ENCODE results near the gene ARHGAP22. TPM values are rescaled to one million over a fixed set of nuclear protein-coding genes. Genes with fewer than 3 reads are reported as not detected.

ARHGAP22 gene
- total RNA-seq, 1 donor from 2014 or later = 3.8 TPM

- Histone ChIP-seq H3K9me3 (replicated peaks) (peaks cover 38% of the 10 kb centered on the region), H3K36me3 (no peaks in the 10 kb centered on the region), H3K27me3 (ENCODE audit: low read depth) (no peaks in the 10 kb centered on the region), H3K4me3 (no peak overlapping the region), H3K27ac (replicated peaks) (no peak overlapping the region), H3K4me1 (peaks cover 20% of the 10 kb centered on the region)
- TF ChIP-seq, protein P1, sequence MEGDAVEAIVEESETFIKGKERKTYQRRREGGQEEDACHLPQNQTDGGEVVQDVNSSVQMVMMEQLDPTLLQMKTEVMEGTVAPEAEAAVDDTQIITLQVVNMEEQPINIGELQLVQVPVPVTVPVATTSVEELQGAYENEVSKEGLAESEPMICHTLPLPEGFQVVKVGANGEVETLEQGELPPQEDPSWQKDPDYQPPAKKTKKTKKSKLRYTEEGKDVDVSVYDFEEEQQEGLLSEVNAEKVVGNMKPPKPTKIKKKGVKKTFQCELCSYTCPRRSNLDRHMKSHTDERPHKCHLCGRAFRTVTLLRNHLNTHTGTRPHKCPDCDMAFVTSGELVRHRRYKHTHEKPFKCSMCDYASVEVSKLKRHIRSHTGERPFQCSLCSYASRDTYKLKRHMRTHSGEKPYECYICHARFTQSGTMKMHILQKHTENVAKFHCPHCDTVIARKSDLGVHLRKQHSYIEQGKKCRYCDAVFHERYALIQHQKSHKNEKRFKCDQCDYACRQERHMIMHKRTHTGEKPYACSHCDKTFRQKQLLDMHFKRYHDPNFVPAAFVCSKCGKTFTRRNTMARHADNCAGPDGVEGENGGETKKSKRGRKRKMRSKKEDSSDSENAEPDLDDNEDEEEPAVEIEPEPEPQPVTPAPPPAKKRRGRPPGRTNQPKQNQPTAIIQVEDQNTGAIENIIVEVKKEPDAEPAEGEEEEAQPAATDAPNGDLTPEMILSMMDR (IDR thresholded peaks at IDR 0.05; ENCODE audit: borderline replicate concordance) = no peak
- no peak for DNase-seq
- intact Hi-C loops (cut with micrococcal nuclease) = no loop called here
Measured at GRCh38 chr10:48512861-48513260, 92.0 kb downstream of the ARHGAP22 start.

DNA sequence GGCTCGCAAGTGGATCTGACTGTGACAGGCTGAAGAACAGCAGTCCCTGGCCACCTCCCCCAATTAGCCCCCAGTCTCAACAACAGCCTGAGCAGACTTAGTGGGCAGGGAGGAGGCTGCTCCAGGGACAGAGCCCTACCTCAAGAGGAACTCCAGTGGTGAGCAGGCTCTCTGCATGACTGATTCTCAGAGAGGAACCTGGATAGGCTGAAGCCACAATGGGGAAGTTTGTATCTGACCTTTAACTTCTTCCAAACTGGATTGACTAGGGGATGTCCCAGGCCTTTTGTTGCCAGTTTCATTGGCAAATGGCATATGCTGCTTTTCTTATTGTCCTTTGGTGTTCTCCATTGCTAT is 93.0 kb downstream of the ARHGAP22 start:
- Histone ChIP-seq H3K36me3 (no peaks in the 10 kb centered on the region), H3K27ac (replicated peaks) (no peak overlapping the region), H3K4me1 (peaks cover 21% of the 10 kb centered on the region), H3K9me3 (replicated peaks) (peaks cover 36% of the 10 kb centered on the region), H3K4me3 (no peak overlapping the region), H3K27me3 (ENCODE audit: low read depth) (no peaks in the 10 kb centered on the region)
- DNase-seq = no peak
- TF ChIP-seq, protein P1 (IDR thresholded peaks at IDR 0.05; ENCODE audit: borderline replicate concordance) = no peak
- intact Hi-C loops (cut with micrococcal nuclease) = no loop called here

- no peak overlapping the region for H3K27ac ChIP-seq (replicated peaks)
Measured at GRCh38 chr10:48511066-48511874, 93.6 kb downstream of the ARHGAP22 start.

GRCh38 chr10:48509974-48510692 is 94.7 kb downstream of the ARHGAP22 start:
- H3K4me1 ChIP-seq = peaks cover 21% of the 10 kb centered on the region
- no peak overlapping the region for H3K4me3 ChIP-seq
- H3K27me3 ChIP-seq (ENCODE audit: low read depth) = no peaks in the 10 kb centered on the region
- DNase-seq = no peak
- intact Hi-C loops (cut with micrococcal nuclease) = loop anchor here (10.0 kb wide), 1 partner anchor 145 kb away; no protein-coding TSS in a partner anchor
- peak overlapping the region; percentile 18 for H3K27ac ChIP-seq (replicated peaks)
- TF ChIP-seq, protein P1 (IDR thresholded peaks at IDR 0.05; ENCODE audit: borderline replicate concordance) = peak; percentile 55
- H3K36me3 ChIP-seq = no peaks in the 10 kb centered on the region
- H3K9me3 ChIP-seq (replicated peaks) = peaks cover 21% of the 10 kb centered on the region

More at GRCh38 chr10:48511066-48511874, 93.6 kb downstream of the ARHGAP22 start:
- H3K9me3 ChIP-seq (replicated peaks) = peaks cover 33% of the 10 kb centered on the region
- no peaks in the 10 kb centered on the region for H3K27me3 ChIP-seq (ENCODE audit: low read depth)
- TF ChIP-seq, protein P1 (IDR thresholded peaks at IDR 0.05; ENCODE audit: borderline replicate concordance) = no peak
- no peak for DNase-seq
- no peak overlapping the region for H3K4me3 ChIP-seq
- intact Hi-C loops (cut with micrococcal nuclease) = no loop called here
- H3K4me1 ChIP-seq = peaks cover 21% of the 10 kb centered on the region
- no peaks in the 10 kb centered on the region for H3K36me3 ChIP-seq

- Histone ChIP-seq H3K27me3 (ENCODE audit: low read depth) (no peaks in the 10 kb centered on the region), H3K36me3 (no peaks in the 10 kb centered on the region), H3K4me3 (no peak overlapping the region), H3K9me3 (replicated peaks) (peaks cover 11% of the 10 kb centered on the region), H3K27ac (replicated peaks) (peak overlapping the region; percentile 18), H3K4me1 (peaks cover 21% of the 10 kb centered on the region)
- TF ChIP-seq, protein P1 (IDR thresholded peaks at IDR 0.05; ENCODE audit: borderline replicate concordance) = no peak
- intact Hi-C loops (cut with micrococcal nuclease) = loop anchor here (10.0 kb wide), 1 partner anchor 144 kb away; no protein-coding TSS in a partner anchor
- DNase-seq = no peak
Measured at GRCh38 chr10:48508791-48509772, 95.8 kb downstream of the ARHGAP22 start.
